GM18909 (cell line): ENCODE data around the gene RPAP2.
"Not testable (repeated sequence)": the region's sequence is repeated elsewhere in the genome, so short reads cannot be mapped to it uniquely, and the experiment has no call there.

ENCODE experiments used
- ATAC-seq: cut with Tn5 transposase; IDR thresholded peaks from one replicate; pipeline ENCODE4 v1.9.1; 2021; ENCODE audit warnings: mild to moderate bottlenecking; ENCODE audit not compliant: unreplicated experiment, poor library complexity

The RPAP2 gene

GRCh38 chr1:92317836-92318493, 19.1 kb downstream of the RPAP2 start:
- no peak for ATAC-seq

DNA sequence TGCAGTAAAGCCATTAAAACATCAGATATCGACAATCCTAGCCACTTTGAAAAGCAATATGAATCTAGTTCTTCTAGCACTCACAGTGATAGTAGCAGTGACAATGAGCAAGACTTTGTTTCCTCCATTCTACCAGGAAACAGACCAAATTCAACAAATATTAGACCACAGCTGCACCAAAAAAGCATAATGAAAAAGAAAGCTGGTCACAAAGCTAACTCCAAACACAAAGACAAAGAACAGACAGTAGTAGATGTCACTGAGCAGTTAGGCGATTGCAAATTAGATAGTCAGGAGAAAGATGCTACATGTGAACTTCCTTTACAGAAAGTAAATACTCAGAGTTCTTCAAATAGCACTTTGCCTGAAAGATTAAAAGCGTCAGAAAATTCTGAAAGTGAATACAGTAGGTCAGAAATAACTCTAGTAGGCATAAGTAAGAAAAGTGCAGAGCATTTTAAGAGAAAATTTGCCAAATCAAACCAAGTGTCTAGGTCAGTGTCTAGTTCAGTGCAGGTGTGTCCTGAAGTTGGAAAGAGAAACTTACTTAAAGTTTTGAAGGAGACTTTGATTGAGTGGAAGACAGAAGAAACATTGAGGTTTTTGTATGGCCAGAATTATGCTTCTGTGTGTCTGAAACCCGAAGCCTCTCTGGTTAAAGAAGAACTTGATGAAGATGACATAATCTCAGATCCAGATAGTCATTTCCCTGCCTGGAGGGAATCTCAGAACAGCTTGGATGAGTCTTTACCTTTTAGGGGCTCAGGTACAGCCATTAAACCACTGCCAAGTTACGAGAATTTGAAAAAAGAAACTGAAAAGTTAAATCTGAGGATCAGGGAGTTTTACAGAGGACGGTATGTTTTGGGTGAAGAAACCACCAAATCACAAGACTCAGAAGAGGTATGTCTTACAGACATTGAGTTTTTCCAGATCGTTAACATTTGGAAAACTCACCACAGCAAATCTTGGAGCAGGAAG, 24.9 kb downstream of the RPAP2 start:
- no peak for ATAC-seq

GRCh38 chr1:92324784-92325183, 25.9 kb downstream of the RPAP2 start:
- ATAC-seq: no peak

DNA sequence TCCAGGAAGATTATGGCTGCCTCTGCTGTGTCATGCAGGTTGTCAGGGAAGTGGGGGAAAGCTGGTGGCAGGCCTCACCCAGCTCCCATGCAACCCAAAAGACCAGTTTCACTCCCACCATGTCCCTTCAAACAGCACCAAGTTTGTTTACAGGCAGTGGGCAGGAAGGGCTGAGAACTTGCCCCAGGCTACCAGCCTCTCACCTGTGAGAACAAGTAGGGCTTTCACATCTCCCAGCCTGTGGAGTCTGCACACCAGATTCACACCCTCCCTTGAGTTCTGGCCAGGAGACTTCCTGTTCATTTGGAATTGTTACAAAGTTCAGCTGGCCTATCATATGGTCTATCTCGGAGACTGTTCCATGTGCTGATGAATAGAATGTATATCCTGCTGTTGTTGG, 27.8 kb downstream of the RPAP2 start:
- ATAC-seq: no peak

DNA sequence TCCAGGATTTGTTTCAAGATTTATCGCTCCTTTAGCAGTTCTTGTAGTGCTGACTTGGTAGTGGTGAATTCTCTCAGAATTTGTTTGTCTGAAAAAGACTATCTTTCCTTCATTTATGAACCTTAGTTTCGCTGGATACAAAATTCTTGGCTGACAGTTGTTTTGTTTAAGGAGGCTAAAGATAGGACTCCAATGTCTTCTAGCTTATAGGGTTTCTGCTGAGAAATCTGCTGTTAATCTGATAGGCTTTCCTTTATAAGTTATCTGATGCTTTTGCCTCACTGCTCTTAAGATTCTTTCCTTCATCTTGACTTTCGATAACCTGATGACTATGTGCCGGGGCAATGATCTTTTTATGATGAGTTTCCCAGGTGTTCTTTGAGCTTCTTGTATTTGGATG, 28.9 kb downstream of the RPAP2 start:
- ATAC-seq: no peak

GRCh38 chr1:92329347-92330129, 30.7 kb downstream of the RPAP2 start:
- ATAC-seq: no peak

- ATAC-seq: no peak
Observed at GRCh38 chr1:92333668-92334067, 34.8 kb downstream of the RPAP2 start.

DNA sequence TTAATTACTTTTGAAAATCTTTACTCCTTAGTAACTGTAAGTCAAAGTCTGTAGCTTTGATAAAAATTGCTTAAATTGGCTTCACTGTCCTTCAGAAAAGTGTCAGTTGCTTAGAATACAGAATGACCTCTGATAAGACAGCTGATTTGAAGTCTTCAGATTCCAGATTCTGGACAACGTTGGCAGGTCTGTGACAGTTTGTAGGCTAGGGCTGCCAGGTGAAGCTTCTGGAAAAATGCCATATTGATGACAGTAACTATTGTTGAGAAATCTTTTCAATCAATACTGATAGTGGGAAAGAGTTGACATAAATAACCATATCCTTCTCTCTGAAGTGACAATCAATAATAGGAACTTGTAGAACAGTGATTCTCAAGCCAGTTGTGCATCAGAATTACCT, 41.3 kb downstream of the RPAP2 start:
- no peak for ATAC-seq

- ATAC-seq: no peak
Observed at GRCh38 chr1:92342401-92342800, 43.5 kb downstream of the RPAP2 start.

DNA sequence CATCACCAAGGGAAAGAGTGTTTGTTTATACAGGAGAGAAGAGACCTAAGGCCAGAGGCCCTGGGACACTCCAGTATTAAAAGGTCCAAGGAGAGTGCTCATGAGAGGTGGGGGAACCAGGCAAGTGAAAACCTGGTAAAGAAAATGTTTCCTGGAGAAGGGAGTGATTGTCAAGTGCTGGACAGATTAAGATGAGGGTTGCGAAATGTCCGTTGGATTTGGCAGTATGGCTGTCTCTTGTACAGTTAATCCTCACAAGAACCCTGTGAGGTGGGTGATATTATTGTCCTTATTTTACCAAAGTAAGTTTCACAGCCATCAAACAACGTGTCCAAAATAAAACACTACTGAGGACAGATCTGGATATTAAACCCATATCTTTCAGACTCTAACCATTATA, 44.2 kb downstream of the RPAP2 start:
- ATAC-seq: no peak

GRCh38 chr1:92346866-92347640, 48.2 kb downstream of the RPAP2 start:
- ATAC-seq: no peak

- ATAC-seq: no peak
Observed at GRCh38 chr1:92352856-92353255, 54.0 kb downstream of the RPAP2 start.

- no peak for ATAC-seq
Observed at GRCh38 chr1:92354259-92354658, 55.4 kb downstream of the RPAP2 start.

DNA sequence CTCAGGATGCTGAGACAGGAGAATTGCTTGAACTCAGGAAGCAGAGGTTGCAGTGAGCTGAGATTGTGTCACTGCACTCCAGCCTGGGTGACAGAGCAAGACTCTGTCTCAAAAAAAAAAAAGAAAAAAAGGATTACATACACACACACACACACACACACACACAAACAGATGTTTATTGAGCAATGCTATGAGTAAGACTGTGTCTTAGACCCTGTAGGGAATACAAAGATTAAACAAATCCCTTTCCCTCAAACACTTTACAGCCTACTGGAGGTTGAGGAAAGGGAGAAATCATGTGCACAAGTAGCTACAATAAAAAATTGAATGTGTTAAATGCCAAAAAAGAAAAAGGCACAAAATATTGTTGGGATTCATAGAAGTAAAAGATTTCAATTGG, 58.1 kb downstream of the RPAP2 start:
- no peak for ATAC-seq

DNA sequence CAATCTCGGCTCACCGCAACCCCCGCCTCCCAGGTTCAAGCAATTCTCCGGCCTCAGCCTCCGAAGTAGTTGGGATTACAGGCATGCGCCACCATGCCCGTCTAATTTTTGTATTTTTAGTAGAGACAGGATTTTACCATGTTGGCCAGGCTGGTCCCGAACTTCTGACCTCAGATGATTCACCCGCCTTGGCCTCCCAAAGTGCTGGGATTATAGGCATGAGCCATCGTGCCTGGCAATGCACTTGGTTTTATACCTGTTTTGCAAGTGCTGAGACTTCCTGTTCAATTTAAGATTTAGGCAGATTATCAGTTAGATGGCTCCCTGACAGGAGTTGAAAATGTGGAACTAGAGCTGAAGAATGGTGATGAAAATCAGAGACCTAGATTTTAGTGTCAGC, 60.5 kb downstream of the RPAP2 start:
- ATAC-seq: not testable (repeated sequence)

DNA sequence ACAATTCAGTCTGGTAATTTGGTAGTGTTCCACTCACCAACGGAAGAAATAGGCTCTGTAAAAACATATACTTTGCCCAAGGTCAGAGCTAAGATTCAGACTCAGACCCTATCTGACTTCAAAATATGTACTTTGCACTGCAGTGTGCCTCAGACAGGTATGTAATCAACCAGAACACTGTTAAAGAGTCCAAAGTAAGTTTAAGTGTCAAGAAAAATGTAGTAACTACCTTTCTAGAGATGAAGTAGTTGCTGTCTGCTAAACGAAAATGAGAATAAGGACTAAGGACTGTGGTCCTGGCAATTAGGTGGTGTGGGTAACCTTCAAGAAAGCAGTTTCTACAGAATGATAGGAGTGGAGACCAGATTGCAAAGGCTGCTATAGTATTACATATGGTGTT, 61.1 kb downstream of the RPAP2 start:
- ATAC-seq: no peak

DNA sequence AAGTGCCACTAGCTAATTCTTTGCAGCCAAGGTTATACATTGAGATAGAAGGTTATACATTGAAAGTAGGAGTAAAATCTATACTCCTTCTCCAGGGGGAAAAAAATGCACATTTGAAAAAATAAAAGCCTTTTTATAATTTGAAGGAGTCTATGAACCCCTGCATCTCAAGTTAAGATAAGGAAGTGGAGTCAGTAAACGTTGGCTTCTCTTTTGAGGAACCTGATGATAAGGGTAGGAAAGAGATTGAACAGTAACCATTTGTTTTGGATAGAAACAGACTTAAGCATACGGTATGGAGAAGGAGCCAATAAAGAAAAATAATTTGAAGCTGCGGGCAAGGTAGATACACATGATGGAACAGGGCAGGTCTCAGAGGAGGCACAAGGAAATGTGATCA, 64.1 kb downstream of the RPAP2 start:
- no peak for ATAC-seq

DNA sequence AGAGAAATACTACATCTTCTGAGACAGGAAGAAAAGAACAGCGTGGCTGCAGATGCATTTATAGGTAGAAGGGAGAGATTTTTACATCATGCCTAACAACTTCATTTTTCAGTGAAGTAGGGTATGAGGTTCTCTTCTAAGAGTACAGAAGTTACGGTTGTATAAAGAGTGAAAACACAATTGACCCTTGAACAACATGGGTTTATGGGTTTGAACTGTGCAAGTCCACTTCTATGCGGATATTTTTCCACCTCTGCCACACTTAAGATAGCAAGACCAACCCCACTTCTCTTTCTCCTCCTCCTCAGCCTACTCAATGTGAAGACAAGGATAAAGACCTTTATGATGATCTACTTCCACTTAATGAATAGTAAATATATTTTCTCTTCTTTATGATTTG, 64.5 kb downstream of the RPAP2 start:
- ATAC-seq: no peak

GRCh38 chr1:92365378-92366039, 66.7 kb downstream of the RPAP2 start:
- ATAC-seq: no peak

DNA sequence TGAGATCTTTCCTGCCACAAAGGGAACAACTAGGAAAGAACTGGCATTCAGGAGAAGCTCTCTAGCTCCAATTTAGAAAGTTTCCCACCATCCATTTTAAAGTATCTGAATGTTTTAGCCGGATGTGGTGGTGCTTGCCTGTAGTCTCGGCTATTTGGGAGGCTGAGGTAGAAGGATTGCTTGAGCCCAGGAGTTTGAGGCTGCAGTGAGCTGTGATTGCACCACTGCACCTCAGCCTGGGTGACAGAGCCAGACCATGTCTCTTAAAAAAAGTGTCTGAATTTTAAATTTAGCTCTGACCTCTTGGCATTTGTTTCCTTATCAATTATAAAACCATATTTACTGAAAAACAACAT, 67.2 kb downstream of the RPAP2 start:
- ATAC-seq: no peak
